Germinal center (tissue), 1 donor: ENCODE results near the gene LRRC73.
"Not testable (repeated sequence)": the region's sequence is repeated elsewhere in the genome, so short reads cannot be mapped to it uniquely, and the experiment has no call there.

ENCODE experiments used
- DNase-seq: peaks from one replicate; pipeline ENCODE4 v3.0.0; 2012; ENCODE audit warnings: mixed read lengths, low spot score

LRRC73 gene

GRCh38 chr6:43510827-43511163, 649 bp upstream of the LRRC73 start:
- no peak for DNase-seq

DNA sequence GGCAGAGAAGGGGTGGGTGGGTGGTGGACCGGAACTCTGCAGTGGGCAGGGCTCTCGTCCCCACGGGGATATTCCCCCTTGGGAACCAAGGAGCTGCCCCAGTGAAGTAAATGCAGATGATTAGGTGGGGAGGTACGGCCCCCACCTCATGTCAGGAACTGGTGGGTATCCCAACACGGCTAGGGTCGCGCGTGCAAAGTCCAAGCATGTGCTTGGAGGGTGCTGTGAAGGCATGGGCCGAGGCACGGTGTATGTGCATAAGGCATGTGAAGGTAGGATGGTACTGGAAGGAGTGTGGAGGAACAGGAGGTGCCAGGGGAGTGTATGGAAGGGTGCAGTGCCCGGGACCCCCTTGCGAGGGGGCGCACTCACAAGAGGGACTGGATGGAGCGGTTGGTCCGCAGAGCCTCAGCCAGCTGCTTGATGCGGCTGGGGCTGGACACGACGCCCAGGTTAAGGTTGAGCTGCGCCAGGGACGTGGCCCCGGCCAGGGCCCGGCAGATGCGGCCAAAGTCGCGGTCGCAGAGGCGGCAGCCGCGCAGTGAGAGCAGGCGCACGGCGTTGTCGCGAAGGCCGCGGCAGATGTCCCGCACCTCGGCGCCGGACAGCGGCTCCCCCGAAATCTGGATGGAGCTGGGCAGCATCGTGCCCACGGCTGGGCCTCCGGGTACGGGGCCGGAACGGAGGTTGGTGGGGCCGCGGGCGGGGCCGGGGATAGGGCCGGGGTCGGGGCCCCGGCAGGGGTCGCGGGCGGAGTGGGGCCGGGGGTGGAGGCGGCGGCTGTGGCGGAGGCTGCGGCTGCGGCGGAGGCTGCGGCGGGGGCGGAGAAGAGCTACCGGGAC, 783 bp downstream of the LRRC73 start:
- no peak for DNase-seq

DNA sequence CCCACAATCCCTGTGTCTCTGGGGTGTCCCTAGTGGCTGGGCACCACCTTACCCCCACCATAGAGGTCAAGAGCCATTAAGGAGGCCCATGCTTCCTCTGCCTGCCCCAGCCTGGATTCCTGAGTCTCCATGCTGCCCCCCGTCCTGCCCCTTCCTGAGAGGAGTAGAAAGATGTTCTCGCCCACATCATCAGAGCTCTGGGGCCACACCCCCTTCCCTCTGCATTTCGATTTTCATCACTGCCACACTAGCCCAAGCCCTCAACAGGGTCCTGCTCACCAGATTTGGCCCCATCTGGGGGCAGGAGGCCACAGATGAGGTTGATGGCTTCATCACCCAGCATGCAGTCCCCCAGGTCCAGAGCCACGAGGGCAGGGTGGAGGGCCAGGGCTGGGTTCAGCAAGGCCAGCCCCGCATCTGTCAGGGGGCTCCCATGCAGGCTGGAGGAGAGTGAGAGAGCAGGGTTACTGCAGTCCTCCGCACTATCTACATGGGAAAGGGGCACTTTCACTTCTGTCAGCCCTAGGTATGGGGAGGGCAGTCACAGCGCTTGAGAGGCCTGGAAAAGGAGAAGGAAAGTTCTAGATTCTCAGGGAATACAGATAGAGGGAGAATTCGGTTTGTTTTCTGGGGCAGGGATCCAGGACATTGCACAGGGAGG, 1.5 kb downstream of the LRRC73 start:
- no peak for DNase-seq

- peak; percentile 77 for DNase-seq
These were observed 3.3 kb downstream of the LRRC73 start for GRCh38 chr6:43506667-43507471.

- DNase-seq = no peak
These were observed 4.0 kb downstream of the LRRC73 start for GRCh38 chr6:43506171-43506570.

DNA sequence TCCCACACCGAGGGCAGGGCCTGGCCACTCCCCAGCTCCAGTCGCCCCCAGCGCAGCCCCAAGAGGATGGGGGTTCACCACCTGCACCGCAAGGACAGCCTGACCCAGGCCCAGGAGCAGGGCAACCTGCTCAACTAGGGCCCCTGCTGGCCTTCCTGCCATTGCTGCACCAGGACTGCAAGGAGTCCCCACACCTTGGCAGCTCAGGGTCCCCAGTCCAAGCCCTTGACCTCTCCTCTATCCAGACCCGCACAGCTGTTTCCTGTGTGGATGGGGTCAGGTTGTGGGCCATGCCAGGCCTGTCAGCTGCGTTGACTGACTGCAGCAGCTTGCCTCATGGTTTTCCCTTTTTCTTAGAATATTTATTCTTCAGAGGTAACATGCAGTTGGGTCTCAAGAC, 4.4 kb downstream of the LRRC73 start:
- DNase-seq = no peak

GRCh38 chr6:43504756-43505593, 5.2 kb downstream of the LRRC73 start:
- no peak for DNase-seq

- DNase-seq = no peak
These were observed 6.7 kb downstream of the LRRC73 start for GRCh38 chr6:43503443-43503842.

GRCh38 chr6:43502666-43503065, 7.5 kb downstream of the LRRC73 start:
- DNase-seq = no peak

DNA sequence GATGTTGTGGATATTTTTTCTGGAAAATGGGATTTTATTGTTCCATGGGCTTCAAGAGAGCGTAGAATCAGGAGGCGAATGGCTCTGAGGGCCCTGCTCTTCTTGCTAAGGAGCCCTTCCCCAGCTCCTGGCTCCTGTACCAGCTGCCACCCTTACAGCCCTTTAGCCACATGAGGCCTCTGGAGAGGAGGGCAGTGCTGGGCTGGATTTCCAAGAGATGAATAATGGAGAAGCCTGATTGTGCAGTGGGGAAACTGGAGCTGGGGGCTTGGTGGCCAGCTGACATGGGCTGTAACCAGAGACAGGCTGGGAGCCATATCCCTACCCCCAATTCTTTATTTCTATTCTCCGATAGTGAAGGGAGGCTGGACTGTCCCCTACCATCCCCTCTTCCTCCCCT, 9.2 kb downstream of the LRRC73 start:
- no peak for DNase-seq

DNA sequence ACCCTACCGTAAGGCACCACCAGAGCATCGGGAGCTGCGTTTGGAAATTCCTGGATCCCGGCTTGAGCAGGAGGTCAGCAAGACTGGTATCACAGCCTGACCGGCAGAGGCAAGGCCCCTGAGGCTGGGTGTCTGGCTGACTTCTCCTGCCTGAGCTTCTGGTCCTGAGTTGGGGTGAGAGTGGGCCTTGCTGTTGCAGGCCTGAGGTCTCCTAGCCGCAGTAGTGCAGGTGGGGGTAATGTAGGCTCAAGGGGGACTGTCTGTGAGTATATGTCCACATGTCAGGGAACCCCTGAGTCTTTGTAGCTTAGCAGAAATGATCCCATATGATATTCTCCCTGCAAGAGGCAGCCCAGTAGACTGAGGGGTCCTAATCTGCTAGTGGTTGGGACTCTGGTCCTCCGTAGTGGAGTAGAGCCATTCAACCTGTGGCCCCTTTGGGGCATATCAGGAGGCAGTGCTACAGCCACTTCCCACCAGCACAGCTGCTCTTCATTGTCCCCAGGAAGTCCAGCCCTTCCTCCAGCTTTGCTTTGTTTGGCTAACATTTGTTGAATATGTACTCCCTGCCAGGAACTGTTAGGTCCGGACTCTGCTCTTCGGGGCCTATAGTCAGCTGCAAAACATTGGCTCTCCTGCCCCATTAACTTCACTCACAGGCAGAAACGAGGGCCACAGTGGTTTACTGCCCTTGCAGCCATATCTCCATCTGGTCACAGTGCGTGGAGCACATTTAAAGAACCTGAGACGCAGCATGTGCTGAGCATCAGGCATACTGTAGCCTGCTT, 10.9 kb downstream of the LRRC73 start:
- DNase-seq = no peak

GRCh38 chr6:43498291-43498690, 11.9 kb downstream of the LRRC73 start:
- DNase-seq = not testable (repeated sequence)

DNA sequence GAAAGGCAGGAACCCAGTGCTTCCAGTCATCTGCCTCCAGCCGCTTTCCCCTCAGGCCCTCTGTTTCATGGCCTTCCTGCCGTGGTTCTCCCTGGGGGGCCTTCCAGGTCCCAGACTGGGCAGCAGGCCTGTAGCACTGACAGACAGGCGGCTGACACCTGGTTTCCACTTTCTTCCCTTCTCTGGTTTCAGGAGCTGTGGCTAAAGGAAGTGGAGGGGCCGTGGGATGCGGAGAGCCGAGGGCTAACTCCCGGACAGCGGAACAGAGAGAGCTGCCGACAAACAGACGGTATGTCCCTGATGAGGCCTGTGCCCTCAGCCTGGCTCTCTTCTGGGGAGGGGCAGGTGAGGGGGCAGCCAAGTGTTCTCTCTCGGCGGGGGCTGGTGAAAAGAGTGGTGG, 12.5 kb downstream of the LRRC73 start:
- no peak for DNase-seq

- no peak for DNase-seq
These were observed 13.1 kb downstream of the LRRC73 start for GRCh38 chr6:43497129-43497396.

- no peak for DNase-seq
These were observed 13.6 kb downstream of the LRRC73 start for GRCh38 chr6:43496370-43497128.

- no peak for DNase-seq
These were observed 14.7 kb downstream of the LRRC73 start for GRCh38 chr6:43495409-43495941.

DNA sequence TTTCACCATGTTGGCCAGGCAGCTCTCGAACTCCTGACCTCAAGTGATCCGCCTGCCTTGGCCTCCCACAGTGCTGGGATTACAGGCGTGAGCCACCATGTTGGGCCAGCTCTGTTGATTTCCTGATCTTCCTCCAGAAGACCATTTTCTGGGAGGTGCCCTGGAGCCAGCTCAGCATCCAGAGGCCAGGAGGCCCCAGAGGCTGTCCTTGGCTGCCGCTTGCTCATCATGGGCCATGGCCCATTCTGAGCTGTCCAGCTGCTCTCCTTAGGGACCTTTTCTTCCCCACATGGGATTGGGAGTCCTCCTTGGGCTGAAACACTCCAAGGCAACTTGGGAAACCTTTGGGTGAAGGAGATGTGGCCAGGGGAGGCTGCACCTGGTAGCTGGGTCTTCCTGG, 15.4 kb downstream of the LRRC73 start:
- DNase-seq = no peak

DNA sequence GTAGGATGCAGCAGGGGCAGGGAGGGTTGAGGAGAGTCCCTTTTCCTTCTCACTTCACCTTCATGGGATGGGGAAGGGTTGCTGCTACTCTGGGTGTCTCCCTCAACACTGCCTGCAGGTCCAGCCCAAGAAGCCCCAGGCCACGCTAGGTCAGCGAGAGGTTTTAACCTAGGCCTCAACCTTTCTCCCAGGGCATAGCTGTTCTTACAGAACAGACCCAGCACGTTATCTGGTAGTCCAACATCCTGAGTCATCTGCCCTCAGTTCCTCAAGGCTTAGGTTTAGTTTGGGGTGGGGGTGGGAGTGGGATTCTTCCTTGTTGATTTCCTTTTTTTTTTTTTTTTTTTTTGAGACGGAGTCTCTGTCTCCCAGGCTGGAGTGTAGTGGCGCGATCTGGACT, 15.8 kb downstream of the LRRC73 start:
- no peak for DNase-seq

DNA sequence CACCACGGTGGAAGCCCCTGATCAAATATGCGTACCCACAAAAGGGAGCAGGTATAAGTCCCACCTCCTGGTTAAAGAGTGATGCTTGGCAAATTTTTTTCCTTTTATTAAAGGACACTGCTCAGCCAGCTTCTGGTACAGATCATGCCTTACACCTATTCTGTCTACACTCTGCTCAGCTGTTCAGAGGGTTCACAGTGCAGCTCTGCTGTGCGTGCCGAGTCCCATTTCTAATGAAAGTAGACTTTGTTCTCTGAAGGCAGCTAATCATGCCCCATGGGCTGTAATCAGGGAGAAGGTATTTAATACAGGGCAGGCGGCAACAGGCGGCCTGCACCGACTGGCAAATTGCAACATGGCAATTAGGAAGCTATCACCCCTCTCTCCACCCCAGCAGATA, 16.3 kb downstream of the LRRC73 start:
- no peak for DNase-seq

DNA sequence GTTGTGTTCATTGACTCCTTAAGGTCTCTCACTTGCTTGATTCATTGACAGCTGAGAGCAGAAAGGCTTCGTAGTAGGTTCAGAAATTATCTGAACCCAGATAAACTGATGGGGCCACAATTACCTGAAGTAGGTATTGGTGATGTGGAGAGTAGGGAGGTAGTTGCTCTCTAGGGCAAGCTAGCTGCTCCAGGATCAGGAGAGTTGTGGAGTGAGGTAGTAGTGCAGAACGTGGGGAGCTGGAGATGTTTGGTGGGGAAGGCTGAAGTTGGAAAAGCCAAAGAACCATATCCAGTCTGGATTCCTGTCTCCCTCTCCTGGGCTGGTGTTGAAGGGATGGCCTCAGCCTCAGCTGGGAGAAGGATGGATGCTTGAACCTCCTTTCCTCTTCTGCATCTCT, 16.9 kb downstream of the LRRC73 start:
- DNase-seq = no peak
